ENCODE measurements around the gene PSMA6.
"Not testable (repeated sequence)": the region's sequence is repeated elsewhere in the genome, so short reads cannot be mapped to it uniquely, and the experiment has no call there.

Gene PSMA6

DNA sequence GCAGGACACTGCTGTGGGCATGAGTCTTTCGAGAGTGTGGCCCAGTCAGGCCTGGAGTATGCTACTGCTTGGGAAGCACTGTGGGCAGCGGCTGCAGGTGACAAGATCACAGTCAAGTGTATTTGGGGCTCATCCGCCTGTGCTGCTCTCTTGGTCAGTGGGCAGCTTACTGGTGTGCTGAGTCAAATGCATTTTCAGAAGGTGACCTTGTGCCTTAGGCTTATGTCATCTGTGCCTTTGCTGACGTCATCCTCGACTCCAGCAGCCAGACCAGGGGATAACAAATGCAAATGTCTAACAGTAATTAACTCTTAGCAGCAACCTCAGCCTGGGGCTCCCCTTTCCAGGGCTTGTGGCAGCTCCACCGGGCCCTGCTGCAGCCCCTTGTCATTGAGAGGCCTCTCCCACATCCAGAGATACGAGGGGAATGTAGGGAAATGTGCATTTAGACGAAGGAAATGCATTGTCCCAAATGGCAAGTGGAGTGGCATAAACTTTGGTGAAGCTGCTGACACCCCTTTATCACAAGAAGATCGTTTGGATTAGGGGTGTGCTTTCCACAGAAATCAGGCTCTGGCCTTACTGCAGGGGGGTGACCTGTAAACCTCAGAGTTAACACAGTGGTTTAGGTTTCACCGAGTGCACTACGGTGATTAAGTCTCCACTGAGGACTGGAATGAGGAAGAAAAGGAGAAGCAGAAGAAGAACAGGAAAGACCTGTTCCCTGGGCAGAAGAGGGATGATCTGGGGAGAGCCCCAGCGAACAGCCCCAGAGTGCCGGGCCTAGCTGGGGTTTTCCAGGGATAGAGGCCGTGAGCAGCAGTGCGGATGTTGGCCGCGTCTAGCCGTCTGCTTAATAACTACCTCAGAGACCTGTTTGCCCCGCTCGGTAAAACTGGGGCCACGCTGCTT lies 39.7 kb downstream of the PSMA6 start:
- peak in 1 of 2 experiments; percentile 6 for DNase-seq

DNA sequence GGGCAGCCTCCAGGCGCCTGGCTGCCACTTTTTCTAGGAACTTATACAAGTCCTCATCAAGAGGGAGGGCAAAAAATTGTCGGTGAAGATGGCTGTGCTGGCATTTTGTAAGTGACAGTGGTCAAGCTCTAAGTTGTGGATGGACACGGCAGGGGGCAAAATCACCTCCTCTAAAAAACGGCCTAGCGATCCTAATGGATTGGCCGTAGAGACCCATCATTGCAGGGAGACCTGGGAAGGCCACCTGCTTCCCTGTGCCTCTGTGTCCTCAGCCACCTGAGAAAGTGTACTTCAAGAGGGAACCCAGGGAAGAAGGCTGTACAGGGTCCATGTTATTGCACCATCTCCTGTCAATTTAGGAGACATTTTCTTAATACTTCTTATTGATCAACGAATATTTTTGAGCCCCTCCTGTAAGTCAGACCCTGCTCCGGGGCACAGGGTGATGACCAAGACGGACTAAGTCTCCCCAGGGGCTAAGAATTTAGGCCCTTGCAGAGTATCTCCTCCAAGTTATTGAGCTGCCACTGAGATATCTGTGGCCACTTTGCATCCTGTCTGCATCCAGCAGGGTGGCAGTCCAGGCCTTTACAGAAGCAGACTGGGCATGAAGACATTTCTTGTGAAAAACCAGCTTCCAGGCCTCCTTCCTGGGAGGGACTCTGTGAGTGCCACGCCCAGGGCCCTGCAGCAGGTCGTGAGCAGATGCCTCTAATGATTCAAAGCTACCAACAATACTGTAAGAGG lies 40.5 kb downstream of the PSMA6 start:
- DNase-seq, result peak; percentile 14 to 16

DNA sequence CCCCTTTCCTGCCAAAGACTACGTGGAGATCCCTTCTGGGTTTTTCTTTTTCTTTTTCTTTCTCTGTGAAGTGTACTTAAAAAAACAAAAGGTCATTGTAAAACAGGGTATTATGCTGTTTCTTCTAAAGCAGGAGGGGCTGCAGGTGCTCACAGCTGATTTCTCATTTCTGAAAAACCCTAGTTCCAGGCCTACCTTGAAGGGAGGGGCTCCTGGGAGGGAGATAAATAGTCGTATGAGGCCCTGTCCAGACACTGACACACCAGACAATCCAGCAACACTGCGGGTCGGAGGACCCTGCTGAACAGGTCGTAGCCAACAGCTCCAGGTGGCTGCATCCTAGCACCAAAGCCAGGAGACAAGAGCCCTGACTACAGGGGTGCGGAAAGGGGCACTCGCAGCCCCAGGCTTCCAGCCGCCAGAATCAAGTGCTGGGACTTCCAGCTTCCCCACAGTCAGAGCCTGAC lies 41.1 kb downstream of the PSMA6 start:
- no peak for DNase-seq

DNA sequence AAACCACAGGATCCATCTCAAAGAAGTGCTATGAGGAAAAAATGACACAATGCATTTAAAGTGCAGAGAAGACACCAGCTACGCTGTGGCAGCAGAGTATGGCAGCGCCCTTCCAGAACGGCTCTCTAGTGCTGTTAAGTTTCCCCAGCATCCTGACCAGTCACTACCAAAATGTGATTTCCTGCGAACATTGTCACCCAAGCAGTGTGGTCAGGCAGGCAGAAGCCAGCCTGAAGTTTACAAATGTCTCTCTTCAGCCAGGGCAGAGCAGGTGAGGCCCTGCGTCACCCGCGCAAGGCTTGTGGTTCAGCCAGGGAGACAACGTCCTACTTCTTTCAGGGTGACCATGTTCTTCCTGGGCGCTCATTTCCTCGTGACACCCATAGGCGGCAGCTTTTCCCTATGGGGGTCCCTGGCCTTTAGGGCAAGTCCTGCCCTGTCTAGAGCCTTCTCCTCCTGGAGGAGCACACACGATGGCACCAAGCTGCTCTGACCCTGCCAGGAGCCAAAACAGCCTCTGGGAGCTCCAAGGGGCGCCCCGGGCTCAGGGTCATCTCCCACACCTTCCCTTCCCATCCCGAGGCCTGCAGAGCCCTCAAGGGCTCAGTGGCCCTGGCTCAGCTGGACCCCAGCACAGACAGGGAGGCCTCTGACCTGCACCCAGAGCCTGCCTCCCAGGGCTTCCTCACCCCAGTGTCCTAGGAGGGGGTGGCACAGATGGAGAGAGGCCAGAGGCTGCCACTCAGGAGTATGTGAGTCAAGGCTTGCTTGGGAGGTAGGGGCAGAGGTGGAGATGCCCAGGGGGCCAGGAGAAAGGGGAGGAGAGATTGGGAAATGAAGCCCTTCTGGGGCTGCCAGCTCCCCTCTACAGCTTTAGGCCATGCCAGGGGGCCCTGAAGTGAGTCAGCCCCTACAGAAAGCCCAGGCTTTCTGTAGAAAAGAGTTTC lies 41.9 kb downstream of the PSMA6 start:
- no peak for DNase-seq

DNA sequence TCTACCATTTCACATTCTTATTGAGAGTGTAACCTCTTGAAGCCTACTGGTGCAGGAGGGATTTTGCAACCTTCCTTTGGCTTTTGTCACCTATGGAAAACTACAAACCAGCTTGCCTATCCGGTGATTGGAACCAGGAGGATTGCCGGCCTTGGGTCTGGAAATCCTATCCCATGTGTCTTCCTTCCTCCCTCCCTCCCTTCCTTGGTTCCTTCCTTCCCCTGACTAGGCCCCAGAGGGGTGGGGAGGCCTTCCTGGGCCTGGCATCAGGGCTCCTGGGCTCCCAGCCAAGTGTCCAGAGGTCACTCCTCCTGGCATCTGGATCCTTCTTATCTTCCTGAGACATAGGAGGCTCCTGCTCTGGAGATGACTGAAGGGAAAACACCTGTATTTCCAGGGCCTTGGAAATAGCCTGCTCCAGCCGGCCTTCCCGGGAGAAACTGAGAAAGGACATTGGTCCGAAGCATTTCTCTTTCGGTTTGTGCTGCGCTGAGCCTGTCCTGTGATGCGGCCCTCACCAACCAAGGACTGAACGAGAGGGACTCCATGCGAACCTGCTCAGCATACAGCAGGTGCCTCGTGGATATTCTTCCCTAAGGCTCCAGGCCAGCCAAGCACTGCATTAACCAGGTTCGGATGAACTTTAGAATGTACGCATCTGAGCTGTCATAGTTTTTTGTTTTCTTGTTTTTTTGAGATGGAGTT lies 43.4 kb downstream of the PSMA6 start:
- no peak for DNase-seq

DNA sequence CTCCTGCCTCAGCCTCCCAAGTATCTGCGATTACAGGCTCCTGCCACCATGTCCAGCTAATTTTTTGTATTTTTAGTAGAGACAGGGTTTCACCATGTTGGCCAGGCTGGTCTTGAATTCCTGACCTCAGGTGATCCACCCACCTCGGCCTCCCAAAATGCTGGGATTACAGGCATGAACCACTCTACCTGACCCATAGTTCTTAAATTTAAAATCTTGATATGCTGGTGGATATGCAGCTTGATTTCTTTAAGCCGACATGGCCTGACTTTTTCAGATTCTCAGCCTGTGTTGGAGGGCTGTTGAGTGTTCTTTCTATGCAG lies 44.0 kb downstream of the PSMA6 start:
- DNase-seq, result not testable (repeated sequence)

DNA sequence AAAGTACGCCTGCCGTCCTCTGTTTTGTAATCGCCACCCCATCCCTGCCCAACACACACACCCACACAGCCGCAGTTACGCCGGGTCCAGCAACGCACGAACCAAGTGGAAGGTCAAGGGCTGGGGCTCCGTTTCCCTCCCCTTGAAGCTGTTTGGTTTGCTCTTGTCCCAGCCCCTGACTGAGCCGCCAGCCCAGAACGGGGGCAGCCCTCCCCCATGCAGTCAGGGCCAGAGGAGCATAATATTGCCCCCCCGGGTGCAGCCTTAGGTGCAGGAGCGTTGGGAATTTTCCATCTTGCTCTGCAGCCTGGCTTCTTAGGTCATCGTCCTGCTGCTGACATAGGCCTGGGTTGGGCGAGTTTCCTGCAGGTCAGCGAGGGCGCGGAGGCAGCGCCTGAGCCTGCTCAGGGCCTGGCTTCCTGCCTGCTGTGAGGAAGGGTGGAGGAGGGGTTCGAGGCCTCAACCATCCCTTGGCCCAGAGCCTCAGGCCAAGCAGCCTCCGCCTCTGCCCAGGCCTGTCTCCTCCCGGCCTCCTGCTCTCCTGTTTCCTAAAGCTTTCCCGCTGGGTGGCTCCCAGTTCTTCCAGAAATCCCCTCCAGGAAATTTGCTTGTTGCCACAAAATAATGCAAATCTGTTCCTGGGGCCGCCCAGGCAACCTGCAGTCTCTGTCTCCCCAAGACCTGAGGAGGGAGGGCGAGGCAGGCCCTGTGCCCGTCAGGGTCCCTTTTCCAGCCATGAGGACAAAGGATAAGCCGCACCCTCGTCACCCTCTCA lies 44.5 kb downstream of the PSMA6 start:
- no peak for DNase-seq

DNA sequence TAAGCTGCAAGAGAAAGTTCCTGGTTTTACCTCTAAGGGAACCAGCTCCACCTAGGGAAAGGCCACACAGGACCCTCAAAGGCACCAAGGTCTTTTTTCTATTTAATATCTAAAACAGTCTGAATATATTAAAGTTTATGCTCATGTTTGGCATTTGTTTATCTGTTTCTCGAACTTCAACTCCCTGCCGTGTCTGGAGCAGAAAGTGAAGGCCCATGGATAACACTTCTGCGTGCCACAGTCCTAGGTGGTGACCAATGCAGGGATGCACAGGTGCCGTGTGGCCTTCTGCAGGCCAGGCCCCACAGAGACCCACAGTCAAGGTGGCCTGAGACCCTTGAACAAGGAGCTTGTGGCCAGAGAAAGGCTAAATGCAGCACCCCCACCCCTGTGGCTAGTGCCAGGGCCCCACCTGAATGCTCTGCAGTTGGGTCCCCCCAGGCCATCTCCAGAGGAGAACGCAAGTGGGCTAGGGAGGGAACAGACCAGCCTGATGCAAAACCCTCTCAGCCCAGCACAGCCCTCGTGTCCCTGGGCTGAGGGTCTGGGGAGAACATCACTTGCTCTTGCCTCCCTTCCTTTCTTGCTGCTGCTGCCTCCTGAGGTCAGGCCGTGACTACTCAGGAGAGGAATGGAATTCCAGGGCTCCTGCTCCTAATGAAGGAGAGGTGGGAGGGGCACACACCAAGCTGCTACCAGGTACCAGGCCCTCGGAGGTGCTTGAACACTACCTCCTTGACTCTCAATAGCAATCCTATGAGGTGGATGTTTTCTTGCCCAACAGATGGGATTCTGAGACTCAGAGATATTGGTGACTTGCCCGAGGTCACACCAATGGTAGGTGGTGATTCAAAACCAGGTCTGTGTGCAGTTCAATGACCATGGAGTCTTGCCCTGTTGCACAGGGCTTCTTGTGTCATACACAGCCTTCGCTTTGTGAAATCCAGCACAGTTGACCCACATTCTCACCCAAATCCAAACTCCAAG lies 45.4 kb downstream of the PSMA6 start:
- no peak for DNase-seq

DNA sequence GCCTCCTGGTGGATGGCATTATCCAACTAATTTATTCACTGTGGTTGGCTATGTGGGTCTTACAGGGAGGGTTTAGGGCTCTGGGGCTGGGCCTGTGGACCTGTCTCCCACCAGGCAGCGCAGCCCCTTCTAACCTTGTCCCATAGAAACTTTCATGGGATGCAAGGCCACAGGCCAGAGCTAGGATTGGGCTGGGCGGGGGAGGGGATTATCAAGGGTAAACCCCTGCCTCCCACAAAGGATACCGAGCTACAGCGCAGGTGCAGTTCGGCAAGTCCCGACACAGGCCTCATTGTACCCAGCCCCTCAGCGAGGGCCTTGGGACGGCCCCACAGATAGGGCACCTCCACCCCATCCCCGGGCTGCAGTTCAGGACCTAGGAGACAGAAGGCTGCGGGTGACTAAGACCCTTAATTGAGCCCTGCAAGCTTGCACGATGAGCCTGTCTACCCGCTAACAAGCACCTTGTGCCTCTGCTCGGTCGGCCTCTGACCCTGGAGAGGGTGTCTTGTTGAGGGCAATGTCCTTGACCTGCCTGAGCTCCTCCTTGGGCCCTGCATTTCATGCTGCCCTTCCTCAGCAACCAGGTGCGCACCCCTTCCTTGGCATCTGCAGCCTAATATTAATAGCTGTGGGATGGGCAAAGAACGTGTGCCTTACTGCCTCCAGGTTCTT lies 46.7 kb downstream of the PSMA6 start:
- no peak for DNase-seq

DNA sequence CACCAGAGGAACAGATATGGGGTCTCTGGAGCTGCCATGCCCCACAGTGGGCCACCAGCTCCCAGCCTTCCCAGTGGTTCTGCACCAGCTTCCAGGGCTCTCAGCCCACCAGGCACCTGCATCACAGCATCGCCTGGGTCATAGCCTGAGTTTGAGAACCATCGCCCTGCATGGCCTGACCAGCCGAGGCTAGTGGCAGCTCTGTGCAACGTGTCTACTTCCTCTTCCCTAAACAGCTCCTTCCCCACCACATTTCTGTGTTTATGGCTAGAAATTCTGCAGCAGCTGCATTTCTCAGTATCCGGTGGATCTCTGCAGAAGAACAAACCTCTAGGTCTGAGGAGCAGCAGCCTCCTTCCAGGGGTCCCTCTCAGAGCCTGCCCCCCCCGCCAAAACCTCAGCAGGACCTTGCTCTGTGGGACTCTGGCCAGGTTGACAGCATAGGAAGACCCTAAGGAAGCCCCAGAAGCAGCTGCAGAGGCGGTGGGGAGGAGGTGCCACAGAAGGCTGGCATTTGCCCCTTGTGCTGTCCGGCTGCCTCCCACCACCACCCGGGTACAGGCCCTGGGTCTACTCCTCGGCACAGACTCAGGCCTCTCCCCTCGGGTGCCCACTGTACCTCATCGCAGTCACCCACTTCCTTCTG lies 47.7 kb downstream of the PSMA6 start:
- DNase-seq, result peak; percentile 64 to 79

DNA sequence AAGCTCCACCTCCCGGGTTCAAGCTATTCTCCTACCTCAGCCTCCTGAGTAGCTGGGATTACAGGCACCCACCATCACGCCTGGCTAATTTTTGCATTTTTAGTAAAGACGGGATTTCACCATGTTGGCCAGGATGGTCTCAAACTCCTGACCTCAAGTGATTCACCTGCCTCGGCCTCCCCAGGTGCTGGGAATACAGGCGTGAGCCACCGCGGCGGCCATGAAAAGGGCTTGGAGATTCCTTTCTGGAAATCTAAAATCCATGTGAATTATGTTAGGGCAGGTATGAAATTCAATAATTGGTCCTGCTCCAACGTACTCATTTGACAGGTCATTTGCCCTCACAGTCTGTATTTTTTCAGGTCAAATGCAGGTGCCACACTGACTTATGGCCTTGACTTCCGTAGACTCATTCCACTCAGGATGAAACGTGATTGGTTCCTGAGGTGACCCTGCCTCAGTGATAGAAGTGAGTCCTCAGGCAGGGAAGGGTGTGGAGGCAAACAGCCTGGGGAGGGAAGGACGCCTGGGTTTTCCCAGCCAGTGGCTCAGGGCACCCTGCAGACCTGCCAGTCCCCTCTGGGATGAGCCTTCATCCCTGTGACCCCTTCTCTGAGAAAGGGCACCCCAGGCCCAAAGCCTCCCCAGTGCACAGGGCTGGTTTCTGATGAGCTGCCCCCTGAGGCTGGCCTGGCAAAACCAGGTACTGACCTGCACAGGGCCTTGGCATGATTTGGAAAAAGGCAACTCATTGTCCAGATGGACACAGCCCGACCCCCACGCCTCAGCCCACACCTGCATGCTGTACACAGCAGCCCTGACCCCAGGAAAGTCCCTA lies 48.7 kb downstream of the PSMA6 start:
- no peak for DNase-seq

DNA sequence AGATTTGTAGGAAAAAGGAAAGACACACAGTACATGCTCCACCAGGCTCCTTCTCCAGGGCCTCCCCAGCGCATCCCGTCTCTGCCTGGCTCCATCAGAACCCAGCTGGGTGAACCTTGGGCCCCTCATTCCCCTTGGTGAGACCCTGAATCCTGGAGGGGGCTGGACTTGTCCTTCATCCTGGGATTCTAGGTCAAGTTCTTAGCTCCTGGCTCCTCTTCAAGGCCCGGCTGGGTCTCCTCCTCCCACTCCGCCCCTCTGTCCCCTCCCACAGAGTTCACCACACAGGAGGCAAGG lies 49.2 kb downstream of the PSMA6 start:
- no peak for DNase-seq

DNA sequence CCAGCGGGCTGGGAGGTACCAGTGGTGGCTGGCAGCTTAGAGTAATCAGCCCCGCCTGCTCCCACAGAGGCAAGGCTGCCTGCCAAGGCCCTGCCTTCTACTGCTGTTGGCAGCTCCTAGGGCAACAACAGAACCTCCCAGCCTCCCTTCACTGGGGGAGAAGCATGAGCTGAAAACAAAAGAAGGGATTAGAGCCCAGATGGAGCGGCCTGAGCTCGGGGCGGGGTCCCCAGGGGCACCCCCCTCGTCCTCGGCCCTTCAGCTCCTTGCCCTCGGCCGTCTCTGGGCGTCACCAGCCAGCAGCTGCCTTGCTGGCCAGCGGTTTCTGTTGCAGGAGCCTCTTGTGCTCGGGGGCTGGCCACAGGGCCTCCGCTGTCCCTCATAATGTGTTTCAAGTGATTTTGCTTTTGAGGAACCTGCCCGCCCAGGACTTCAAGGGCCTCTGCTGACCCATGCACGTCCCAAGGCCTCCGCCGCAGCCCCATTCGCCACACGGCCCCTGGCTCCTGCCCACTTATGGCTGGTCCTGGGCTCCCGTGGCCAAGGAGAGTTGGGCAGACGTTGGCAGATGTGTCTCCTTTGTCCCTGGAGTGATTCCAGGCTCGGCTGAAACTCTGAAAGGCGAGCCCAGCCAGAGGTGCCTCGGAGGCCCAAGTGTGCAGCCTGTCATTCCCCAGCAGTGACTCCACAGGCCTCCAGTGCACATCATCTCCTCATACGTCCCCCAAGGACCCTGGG lies 49.7 kb downstream of the PSMA6 start:
- DNase-seq, result no peak

DNA sequence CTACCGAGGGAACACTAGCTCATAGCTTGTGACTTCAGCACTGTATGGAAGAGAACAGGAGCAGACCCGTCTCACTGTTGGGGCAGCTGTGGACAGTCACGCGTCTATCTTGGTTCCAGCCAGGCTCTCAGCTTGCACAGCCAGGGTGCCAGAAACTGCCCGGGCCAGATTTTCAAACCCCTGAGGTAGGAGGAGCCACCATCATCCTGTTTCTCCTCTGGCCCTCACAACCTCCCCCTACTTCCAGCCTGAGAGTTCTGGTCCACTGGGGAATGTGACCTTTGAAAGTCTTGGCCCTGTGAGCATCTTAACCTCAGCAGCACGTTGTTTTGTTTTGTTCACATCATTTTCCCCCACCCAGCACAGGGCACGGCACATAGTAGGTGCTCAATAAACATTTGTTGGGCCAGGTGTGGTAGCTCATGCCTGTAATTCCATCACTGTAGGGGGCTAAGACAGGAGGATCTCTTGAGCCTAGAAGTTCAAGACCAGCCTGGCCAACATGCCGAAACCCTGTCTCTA lies 50.4 kb downstream of the PSMA6 start:
- no peak for DNase-seq

DNA sequence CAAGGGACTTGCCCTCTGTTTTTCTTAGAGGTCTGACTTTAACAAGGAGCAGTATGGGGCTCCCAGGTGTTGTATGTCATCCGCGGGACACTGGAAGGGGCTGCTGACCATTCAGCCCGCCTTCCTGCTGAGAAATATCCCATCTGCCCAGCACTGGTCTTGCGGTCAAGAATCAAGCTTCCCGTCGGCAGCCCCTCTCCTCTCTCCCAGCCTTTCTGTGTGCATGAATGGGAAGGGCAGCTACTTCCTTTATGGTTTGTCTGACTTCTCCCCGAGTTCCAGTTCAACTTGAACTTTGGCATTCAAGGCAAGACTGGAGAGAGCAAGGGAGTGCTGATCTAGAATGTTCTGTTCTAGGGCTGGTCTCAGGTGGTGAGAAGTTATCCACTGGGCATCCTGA lies 51.5 kb downstream of the PSMA6 start:
- no peak for DNase-seq

DNA sequence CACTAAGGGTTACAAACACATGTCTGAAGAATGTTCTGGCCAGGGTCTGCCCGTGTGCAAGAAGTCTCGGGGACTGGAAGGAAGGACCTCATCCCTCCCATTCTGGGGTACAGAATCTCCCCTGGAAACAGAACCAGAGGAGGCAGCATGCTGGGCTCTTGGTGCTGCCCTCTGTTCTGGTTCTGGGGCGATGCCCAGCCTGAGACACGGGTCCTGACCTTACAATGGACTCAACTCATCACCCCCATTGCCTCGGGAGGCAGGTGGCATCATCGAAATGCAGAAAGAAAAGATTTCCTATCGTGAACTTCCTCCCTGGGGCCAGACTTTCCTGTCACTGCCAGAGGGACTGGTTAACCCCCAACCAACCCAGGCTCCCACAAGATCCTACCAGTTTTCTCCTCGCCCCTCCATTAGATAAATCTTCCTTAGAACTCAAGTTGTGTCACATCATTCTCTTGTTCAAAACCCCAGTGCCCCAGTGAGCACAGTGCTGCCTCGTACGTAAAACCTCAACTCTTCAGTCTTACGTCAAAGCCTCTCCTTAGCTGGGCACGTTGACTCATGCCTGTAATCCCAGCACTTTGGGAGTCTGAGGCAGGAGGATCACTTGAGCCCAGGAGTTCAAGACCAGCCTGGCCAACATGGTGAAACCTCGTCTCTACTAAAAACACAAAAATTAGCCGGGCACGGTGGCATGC lies 52.1 kb downstream of the PSMA6 start:
- no peak for DNase-seq
